Suprapubic skin (tissue), 3 donors: ENCODE data around the gene PTGIR.

Experiments used
- CTCF ChIP-seq, 2 donors: fragments of 200-600 bp in 1 of 2; fragments of 450-650 bp in 1 of 2; sonication (generic) in 1 of 2; IDR thresholded peaks; one replicate each; pipeline ENCODE4 v1.5.1; 2016 to 2019; ENCODE audit warnings: antibody characterized with exemption in 2 of 2, mild to moderate bottlenecking in 1 of 2, moderate library complexity in 1 of 2
- POLR2A ChIP-seq, 2 donors: fragments of 450-650 bp; IDR thresholded peaks; one replicate each; pipeline ENCODE4 v1.6.1; 2017; ENCODE audit warnings: antibody characterized with exemption in 2 of 2, mild to moderate bottlenecking in 2 of 2, moderate library complexity in 2 of 2

GRCh38 chr19:46611776-46612175 is 13.1 kb downstream of the PTGIR start:
- TF ChIP-seq CTCF (IDR thresholded peaks at IDR 0.05) (no peak), POLR2A (IDR thresholded peaks at IDR 0.05) (no peak)
